NCI-H1417 treated with DMSO at 0.1 percent for 48 hours (cell line): ENCODE results near the gene STK40.

Experiments used
- DNase-seq: peaks from one replicate; lab custom pipeline; 2025; lab: John Stamatoyannopoulos, UW

The STK40 gene

DNA sequence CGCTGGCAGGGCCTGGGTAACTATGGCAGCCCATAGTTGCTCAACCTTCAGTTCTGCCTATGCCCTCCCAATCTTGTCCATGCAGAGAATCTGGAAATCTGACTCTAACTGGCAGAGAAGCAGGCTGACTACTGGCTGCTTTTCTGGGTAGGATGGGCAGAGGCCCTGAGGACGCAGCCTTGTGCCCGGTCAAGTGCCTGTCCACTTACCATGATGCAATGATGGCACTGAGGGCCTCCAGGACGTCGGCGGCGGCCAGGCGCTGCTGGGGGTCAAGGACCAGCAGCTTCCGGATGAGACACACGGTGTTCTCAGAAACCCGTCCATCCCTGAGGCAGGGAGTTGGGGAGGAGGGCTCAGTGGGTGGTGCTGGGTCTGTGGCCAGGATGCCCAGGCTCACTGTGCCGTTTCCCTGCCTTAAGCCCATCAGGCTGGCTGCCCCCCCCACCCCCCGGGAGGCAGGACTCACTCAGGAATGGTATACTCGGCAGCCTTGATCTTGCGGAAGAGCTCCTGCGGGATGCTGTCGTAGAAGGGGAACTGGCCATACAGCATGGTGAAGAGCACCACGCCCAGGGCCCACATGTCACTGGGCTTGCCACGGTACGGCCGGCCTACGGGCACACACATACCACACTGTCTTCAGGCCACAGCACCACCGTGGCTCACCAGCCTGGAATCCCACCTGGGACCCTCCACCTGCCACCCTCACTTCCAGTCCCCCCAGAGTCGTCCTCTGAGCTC lies 41.9 kb downstream of the STK40 start:
- no peak for DNase-seq

DNA sequence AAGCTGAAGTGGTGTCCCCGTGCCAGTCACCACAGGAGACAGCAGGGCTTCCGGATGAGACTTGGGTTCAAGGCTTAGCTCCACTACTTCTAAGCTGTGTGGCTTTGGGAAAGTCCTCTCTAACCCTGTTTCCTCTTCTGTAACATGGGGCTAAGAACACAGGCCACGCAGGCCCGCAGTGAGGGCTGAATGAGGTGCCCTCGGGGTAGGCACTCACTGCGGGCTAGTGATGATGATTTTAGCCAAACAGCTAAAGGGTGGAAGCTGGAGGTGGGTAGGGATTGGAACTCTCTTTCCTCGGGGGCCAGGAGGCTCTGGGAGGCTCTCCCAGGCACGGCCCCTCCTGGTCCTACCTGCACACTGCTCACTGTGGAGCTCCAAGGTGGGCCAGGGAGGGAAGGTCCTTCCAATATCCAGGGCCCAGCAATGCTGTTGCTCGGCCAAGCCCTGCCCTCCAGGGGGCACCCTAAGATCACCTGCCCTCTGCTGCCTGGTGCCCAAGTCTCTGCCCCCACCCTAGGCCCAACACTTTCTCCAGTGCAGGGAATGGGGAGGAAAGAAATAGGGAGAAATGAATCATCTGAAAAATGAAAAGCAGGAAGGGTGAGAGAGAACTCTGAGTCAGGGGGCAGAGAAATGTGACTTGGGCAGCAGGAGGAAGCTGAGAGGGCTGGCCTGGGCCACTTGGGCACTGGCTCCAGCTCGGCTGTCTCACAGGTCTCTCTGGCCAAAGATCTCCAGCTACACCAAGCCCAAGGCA lies 43.1 kb downstream of the STK40 start:
- no peak for DNase-seq

DNA sequence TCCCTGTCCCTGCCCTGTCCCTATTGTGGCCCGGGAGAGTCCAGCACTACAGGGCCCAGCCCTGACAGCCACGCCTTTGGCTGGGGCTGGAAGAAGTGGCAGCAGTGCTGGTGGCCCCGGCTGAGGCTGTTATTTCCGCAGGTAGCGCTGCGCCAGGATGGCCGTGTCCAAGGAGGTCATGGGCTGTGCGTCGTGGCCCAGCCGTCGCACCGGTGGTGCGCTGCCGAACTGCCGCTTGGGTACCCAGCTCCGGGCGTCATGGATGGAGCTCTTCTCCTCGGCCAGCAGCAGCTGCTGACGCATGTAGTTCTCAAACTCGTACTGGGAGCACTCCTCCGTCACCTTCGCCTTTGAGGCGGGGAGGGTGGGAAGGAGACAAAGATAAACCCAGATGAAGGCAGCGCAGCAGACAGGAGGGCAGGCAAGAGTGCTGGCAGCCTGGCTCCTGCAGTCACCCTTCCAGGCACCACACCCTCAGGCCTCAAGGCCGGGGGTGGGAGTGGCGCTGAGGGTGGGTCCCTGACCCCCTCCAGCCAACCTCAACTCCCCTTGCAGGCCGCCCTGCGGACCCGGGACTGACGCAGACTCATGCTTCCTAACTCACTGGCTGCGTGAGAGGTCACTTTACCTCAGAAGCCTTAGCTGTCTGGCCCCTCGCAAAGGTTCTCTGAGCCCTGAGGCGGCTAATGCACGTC lies 44.0 kb downstream of the STK40 start:
- DNase-seq: no peak

DNA sequence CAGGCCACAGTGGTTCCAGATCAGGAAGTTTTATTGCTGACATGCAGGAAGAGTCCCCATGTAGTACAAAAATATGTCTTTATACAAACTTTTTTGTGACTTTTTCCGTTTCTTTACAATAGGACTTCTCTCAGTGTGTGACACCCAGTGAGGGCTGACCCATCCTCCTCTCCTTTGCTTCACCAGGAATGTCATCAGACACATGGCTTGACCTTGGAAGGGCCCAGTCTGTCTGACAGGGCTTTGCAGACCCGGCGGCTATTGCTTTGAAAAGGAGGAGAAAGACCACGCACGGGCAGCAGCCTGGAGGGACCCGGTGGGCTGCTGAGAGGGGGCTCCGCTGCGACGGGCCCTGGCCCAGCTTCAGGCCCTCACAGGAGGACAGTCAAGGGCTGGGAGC lies 46.1 kb downstream of the STK40 start:
- DNase-seq: no peak

DNA sequence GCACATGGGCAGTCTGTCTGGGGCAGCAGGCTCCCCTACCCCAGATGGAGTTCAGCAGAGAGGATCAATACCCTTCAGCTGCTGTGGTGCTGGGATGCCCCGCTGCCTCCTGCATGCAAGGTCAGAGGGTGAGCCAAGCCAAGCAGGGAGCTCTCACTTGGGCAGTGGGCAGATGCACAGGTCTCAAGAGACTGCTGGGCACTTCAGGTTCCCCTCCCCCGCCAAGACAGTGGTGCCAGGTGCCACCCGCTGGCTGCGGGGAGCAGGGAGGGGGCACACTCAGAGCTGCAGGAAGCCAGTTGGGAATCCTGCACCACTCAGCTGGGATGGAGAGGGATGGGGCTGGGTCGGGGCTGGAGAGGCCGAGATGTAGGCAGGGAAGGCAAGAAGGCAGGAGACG lies 46.5 kb downstream of the STK40 start:
- no peak for DNase-seq

DNA sequence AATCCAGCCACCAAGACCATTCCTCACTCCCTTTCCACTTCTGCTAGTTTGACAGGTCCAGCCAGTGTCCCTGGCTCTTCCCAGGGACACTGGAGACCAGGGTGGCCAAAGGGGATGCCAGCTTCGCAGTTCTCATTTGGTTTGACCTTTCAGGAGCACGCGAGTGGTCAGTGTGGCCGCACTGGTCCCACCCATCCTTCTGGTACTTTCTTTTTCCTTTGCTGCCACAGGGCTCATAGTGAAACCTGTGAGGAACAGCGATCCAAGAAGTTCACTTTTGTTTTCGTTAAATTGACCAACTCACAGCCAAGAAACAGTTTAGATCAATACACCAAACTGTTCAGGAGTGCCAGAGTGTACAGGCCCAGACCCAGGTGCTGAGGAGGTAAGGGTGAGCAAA lies 47.9 kb downstream of the STK40 start:
- no peak for DNase-seq

DNA sequence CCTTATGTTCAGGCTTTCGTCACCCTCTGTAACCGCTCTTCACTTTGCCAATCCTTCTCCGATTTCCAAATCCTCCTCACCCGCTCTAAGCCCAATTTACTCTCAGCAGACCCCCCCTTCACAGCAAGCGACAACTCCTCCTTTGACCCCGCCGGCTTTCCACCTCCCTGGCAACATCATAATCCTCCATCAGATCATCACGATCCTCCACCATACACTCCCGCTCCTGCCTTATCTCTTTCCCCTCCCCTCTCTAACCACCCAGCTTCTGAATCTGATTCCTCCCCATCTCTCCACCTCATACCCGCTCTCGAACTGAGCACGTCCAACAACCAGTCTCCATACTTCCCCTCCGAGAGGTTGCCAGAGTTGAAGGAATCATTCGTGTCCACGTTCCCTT lies 54.8 kb downstream of the STK40 start:
- DNase-seq: no peak

DNA sequence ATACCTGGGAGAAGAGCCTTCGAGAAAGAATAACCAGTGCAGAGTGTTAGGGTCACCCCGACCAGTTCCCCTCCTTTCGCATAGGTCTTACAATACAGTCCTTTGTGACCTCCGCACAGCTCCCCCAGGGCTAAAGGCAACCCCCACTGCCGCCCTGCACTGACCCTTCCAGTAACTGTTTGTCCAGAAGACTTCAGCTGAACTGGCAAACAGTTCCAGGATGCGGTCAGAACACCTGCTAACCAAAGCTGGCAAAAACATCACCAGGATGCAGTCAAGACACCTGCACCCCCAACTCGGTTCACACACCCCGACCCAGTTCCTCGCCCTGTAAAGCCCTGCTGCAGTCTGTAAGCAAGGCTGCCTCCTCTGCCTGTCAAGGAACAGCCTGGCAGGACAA lies 55.9 kb downstream of the STK40 start:
- no peak for DNase-seq

DNA sequence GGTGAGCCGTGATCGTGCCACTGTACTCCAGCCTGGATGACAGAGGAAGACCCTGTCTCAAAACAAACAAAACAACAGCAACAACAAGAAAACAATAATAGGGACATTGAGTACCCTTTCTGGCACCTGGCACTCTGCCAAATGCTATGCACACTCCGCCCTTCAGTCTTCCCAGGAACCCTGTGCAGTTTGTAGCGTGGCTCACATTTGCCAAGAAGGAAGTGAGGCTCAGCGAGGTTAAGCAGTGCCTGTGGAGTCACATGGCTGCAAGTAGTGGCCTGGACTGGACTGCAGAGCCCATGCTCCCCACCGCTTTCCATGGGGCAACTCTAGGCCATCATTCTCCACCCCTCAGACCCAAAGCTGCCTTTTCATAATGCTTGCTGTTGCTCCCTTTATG lies 57.0 kb downstream of the STK40 start:
- DNase-seq: no peak

DNA sequence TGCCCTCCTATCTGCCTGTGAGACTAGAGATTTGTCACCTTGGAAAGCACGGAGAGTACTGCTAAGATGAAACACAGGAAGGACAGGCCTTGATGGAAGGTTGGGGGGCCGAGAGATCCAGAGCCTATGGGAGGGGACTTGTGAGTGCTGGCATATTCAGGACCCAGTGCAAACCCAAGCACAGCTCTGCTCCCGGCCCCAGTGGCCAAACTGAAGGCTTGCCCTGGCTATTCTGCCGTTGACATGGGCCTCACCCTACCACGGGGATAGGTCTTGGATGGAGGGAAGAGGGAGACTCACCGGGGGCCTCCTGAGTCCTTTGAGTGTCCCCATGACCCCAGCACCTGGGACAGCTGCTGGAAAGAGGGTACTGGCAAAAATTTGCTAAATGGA lies 57.6 kb downstream of the STK40 start:
- DNase-seq: no peak

DNA sequence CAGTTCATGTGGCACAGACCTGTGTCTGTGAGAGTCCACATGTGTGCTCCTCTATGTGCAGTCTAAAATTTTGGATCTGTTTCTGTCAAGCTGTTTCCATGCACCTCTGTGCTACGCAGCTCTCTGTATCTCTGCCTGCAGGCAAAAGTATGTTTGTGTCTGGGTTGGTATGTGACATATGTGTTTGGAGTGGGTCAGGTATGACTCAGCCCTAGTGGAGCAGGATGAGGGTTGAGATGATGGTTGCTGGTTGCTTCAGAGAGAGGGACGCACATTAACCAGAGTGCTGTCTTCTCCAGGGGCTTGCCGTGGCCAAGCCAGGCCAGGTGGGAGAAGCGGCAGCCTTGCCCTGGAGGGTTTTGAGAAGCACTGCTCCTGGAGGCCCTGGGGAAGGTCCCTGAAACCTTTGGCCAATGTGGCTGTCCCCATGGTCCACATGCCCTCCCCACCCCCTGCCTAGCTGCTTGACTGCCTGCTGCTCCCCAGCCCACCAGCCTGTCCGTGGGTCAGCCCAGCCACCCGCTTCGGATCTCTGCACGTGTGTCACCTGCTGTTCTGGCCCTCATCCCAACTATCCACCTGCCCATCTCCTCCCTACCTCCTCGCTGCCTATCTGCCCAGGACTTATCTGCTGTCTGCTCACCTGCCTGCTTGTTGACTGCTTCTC lies 58.2 kb downstream of the STK40 start:
- DNase-seq: no peak

DNA sequence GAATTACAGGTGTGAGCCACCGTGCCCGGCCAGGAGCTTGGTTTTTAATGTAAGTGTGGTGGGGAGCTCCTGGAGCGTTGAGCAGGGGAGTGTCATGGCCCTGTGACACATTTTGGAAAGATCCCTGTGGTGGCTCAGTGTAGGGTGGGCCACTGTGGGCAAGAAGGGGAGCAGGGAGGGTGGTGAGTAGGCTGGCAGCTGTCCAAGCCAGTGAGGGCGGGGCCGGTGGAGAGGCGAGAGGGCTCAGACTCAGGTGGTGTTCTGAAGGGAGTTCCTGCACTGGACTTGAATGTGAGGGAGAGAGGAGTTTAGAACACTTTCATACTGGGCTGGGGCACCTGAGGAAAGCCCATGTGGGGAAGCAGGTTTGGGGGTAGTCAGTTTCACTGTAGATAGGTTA lies 59.2 kb downstream of the STK40 start:
- DNase-seq: no peak

DNA sequence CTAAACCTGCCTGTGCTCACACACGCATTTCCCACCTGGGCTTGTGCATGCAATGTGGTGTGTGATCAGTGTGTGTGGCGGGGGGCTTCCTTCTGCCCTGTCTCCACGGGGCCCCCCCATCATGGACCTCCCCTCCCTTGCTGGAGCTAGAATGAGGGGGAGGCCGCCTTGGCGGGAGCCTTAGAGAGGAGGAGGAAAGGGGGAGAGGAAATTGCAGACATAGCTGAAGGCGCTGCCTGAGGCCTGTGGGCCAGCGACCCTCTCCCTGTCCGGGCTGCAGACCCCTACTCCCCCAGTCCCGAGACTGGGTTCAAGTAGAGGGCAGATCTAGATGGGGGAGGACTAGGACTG lies 61.4 kb downstream of the STK40 start:
- DNase-seq: no peak

DNA sequence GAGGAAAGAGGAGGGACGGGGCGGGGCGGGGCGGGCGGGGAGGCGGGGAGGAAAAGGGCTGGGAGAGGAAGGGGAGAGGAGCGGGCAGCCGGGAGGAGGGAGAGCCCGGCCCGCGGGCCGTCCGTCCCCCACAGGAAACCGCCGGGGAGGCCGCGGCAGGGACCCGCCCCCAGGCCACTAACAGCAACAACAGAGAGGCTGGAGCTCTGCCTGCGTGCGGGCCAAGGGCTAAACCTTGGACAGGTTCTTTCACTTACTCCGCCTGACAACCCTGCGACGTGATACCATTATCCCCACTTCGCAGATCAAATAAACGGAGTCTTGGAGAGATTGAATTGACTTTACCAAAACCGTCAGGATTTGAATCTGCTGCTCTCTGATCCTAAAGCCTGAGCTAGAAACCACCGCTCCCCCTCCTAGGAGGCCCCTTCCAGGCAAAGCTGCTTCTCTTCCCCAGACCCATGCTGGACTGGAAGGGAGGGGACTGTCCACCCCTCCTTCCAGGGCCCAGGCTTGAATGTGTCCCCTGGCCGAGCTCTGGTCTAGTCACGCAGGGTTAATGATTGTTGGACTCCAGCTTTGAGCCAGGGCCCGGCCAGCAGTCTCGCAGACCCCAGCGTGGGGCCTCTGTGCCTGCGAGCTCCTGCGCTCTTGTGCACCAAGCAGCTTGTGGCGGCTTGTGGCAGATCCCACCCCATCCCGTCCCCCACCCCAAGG lies 61.9 kb downstream of the STK40 start, which contains the start of gene EVA1B:
Gene EVA1B, minus strand, starts transcription at position 10 of the 717 bp plus-strand sequence. CDS start 608 bp downstream, outside the sequence.
- no peak for DNase-seq

DNA sequence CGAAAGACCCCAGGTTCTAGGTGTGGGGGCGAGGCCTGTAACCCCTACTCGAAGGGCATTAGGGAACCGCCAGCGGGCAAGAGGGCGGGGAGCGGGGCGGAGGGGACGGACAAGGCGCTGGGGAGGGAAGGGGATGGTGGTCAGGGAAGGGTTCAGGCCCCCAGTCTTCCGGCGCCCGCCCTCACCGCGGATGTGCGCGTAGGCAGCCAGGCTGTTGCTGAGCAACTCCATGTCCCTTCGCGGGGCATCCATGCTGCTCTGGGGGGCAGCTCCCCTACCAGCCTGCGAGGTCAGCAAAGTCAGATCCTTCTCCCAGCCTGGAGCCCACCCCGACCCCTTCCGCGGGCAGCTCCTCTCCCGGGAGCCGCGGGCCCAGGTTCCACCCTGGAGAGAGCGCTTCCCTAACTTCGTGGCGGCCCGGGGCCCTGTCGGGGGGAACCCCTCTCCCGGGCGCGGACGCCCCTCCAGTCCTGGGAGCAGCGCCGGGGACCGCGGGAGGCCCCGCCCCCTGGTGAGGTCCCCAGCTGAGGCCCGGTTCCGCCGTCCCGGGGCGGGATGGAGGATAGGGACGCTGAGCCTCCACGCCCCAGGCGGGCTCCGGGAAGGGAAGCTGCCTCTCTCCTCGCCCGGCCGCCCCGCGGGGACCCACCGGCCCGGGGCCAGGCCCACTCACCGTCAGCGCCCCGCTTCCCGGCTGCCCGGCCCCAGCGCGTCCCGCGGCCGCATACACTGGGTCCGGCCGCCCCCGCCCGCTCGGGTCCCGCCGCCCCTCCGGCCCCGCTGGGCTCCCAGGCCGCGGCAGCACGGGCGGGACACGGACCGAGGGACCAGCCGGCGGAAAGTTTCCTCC lies 62.7 kb downstream of the STK40 start:
- no peak for DNase-seq

DNA sequence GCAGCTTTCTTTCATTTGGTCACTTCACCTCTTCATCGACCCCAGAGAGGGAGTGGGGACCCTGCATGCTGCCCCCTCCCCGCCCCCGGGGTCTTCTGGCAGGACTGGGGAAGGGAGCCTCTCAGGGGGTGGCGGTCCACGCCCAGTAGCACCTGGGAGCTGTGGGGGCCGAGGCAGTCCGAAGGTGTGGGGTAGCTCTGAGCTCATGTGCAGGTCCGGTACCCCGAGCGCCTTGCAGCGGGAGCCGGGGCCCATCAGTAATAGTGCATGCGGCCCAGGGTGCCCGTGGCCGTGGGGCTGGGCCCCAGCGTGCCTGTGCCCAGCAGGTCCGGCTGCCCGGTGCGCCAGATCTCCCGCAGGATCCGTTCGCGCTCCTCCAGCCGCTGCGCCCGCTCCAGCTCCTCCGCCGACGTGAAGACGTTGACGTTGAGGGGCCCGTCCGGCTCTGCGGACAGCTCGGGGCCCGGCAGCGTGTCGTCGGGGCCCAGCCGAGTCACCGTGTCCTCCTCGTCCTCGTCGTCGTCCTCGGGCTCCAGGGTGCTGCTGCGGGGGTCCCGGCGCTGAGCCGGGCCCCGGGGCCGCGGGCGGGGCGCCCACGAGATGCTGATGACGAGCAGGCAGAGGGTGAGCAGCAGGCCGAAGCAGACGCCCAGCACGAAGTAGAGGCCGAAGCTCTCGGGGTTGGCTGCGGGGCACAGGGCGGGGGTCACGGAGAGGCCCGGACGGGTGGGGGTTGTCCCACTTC lies 63.5 kb downstream of the STK40 start:
- no peak for DNase-seq

DNA sequence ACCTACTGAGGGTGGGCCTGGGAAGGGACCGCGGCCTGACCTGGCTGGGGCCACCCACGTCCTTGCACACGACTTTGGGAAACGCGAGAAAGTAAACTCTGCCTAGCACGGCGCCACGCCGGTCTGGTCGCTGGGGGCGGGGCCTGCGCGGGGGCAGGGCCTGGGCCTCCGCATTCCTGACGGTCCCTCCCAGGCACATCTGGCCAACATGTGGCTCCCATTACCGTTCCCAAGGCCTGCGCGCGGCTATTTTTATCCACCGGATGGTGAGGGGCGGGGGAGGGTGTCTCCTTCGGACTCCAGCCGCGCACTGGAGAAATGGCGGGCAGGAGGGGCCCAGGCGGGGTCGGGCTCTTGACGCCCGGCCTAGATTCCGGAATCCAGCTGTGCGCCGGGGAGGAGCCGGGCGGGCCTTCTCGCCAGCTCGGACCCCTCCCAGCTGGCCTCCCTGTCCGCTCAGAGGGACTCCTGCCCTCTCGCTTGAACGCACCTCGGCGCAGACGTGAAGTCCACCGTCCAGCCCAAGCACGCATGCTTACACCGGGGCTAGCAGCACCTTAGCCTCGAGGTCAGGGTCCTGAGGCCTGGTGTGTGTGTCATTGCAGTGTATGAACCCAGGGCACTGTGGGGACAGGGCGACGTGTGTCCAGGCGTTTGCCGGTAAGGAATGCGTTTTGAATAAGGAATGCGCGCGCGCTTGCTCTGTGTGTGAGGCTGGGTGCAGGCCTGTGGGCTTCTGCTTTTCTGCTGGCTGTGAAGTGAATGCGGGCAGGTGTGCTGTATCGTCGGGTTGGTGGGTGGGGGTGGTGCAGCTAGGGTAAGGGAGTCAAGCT lies 64.4 kb downstream of the STK40 start:
- DNase-seq: no peak

DNA sequence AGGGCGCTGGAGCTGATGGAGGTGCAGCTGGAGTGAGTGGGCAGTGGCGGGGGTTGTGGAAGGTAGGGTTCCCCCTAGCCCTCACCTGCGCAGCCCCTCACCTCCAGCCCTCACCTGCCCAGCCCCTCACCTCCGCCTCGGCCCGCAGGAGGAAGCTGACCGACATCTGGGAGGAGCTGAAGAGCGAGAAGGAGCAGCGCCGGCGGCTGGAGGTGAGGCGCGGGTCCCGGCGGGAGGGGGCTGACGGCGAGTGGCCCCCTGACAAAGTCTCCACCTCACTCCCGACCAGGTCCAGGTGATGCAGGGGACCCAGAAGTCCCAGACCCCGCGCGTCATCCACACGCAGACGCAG lies 65.0 kb downstream of the STK40 start:
- no peak for DNase-seq

DNA sequence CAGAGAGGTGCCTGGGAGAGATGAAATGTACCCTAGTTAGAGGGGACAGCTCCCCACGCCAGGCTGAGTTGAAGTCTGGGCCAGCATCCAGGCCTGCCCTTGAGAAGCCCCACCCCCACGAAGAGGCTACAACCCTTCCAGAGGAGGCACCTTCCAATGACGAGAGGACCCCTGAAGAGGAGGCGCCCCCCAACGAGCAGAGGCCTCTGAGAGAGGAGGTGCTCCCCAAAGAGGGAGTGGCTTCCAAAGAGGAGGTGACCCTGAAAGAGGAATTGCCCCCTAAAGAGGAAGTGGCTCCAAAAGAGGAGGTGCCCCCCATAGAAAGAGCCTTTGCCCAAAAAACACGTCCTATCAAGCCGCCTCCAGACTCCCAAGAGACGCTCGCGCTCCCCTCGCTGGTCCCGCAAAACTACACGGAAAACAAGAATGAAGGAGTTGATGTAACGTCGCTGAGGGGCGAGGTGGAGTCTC lies 65.4 kb downstream of the STK40 start:
- no peak for DNase-seq
